ENCODE results near the gene ARFGAP1.

ARFGAP1 gene

GRCh38 chr20:63261060-63261794 lies 11.4 kb upstream of the ARFGAP1 start:
- DNase-seq = no peak

GRCh38 chr20:63261795-63262528 lies 10.7 kb upstream of the ARFGAP1 start:
- no peak for DNase-seq

DNA sequence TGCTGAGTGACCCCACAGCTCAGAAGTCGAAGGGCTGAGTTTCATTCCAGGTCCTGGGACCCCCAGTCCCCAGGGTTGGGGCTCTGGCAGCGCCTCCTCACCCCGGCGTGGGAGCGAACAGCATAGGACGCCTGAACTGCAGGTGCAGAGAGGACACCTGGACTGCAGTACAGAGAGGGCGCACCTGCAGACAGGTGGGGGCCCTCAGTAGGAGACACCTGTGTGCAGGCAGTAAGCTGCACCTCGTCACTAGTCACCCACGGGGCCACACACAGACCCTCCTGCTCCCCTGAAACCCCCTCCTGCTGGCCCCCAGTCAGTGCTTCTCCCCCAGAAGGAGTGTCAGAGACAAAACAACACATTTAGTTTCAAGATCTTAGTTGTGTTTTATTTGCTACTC lies 9.8 kb upstream of the ARFGAP1 start:
- DNase-seq = no peak

DNA sequence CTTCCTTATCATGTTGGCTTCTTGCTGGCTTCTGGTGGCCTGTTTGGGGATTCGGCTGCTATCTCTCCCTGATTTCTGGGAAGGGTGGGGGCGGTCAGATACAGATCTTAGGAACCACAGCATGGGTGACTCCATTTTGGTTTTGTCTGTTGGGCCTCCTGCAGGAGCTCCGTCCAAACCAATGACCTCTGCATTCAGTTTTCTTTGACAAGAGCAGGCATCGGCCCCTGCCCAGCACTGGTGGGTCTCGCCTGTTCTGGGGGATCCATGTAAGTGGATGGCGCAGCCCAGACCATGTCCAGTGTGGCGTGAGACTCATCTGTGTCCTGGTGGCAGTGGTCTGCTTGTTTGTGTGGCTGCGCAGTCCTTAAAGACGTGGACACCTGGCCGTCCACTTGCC lies 8.6 kb upstream of the ARFGAP1 start:
- no peak for DNase-seq

- no peak for DNase-seq
These were observed 8.1 kb upstream of the ARFGAP1 start for GRCh38 chr20:63264519-63264918.

DNA sequence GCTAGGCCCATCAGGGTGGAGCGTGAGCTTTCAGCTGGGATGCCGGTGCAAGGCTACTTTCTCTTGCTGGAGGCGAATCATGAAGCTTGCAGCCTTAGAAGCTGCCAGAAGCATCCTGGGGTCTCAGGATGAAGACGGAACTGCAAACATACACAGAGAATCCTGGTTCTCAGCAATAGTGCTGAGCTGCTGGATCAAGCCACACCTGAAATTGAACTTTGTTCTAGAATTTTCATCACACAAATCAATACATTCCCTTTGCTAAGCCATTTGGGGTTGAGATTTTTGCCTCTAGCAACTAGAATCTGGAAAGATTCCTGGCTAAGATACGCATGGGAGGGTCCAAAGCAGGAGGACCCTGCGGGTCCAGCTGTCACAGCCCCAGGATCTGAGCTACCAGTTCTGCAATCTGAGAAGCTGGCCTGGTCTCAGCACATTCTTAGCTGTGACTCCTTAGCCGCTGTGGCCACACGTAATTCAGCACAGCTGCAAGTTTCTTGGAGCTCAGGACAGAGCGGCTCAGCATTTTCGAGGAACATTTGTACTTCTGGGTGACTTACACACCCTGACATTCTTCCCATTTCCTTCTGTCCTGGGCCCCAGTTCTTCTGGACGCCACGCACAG lies 6.6 kb upstream of the ARFGAP1 start:
- no peak for DNase-seq

DNA sequence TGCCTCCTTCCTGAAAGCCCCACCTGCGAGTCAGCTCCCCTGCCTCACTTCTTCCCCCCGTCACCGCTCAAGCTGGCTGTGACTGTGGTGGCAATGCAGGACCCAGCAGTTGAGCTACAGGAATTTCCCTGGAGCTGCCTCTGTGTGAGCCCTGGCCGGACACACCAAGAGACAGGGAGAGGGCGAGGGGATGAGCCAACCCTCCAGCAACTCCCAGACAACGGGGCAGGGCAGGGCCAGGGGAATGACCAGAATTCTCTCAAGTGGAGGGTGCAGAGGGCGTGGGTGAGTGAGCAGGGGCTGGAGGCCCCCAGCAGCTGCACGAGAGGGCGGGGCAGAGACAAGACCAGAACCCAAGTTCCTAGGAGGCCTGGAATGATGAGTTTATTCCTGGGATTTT lies 4.9 kb upstream of the ARFGAP1 start:
- DNase-seq = no peak

DNA sequence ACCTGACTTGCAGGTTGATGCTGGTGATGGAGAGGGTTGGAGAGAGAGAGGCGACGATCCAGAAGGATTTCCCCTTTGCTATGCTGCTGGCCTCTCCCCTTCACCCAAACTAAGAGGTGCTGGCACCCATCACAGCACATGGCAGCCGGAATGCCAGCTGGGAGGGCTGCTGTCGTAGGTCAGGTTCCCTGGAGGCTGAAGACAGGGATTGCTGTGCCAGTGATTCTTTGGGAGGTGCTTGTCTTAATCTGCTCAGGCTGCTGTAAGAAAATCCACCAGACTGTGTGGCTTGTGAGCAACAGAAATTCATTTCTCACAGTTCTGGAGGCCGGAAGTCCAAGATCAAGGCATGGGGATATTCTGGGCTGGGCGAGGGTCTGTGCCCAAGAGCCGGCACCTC lies 4.4 kb upstream of the ARFGAP1 start:
- no peak for DNase-seq

DNA sequence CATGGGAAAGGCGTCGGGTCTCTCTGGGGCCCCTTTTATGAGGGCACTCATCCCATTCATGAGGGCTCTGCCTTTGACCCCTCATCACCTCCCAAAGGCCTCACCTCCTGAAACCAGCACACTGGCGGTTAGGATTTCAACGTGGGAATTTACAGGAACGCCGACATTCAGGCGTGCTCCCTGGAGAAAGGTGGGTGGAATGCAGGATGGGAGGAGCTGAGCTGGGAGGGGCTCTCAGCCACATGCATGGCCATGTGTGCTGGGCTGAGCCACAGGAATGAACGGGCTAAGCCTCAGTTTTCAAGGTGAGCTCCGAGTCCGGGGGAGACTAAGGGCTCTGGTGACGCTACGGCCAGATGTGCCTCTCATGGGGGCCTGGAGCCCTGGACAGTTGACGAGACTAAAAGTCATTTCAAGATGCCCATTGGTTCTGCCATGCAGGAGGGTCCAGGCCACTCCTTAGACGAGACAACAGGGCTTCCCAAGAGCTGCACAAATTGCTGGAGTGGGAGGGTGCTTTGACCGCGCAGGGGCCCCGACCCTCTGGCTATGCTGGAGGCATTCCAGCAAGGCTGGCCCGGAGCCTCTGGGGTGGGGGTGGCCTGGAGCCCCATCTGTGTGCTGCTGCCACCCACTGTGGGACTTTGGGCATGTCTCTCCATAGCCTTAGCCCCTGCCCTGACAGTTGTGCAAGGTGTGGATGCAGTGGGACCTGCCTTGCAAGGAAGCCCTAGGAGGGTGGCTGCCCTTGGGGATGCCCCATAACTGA lies 3.8 kb upstream of the ARFGAP1 start:
- DNase-seq = no peak

- DNase-seq = no peak
These were observed 2.9 kb upstream of the ARFGAP1 start for GRCh38 chr20:63269724-63270123.

DNA sequence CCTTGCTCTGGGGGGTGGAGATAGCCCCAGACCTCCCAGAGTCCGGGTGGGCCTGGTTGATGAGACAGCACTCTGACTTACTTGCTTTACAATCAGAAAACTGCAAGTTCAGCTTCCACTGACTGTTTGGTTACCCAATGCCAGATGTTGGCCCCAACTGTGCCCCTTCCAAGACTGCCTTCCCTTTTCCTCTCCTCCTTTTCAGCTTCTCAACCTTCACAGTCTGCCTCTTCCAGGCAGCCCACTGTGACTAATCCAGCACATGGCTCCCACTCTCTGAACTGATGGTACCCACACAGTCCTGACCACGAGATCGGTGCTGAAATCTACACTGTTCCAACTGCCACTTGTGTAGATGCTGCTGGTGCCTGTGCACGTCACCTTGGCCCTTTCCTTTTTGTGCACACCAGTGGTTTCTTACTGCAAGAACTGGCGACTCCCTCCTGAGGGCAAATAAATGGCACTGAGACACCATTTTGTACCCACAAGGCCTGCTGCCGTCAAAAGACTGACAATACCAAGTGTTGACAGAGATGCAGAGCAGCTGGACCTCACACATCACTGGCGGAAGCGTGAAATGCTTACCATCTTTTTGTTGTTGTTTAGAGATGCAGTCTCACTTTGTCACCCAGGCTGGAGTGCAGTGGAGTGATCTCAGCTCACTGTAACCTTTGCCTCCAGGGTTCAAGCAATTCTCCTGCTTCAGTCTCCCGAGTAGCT lies 1.8 kb upstream of the ARFGAP1 start:
- DNase-seq = no peak

DNA sequence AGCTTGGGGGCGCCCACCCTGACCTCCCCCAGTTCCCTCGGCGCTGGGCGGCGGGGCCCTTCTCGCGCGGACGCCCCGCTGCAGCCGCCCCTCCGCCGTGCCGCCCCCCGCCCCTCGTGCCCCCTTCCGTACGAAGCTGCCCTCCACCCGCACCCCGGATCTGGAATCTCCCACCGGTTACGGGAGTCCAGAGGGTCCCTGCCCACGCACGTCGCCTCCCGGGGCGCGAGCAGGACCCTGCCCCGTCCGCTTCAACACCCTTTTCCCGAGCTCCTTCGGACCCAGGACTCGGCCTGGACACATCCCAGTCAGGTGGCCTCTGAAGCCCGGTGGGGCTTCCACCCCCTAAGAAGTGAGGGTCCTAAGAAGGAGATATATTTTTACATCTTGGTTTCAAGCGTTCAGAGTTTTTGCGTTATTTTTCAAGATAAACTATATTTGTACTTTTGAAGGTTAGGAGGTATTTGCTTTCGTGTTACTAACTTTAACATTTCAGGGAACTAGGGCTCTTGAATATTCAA lies 506 bp downstream of the ARFGAP1 start:
- DNase-seq = no peak

DNA sequence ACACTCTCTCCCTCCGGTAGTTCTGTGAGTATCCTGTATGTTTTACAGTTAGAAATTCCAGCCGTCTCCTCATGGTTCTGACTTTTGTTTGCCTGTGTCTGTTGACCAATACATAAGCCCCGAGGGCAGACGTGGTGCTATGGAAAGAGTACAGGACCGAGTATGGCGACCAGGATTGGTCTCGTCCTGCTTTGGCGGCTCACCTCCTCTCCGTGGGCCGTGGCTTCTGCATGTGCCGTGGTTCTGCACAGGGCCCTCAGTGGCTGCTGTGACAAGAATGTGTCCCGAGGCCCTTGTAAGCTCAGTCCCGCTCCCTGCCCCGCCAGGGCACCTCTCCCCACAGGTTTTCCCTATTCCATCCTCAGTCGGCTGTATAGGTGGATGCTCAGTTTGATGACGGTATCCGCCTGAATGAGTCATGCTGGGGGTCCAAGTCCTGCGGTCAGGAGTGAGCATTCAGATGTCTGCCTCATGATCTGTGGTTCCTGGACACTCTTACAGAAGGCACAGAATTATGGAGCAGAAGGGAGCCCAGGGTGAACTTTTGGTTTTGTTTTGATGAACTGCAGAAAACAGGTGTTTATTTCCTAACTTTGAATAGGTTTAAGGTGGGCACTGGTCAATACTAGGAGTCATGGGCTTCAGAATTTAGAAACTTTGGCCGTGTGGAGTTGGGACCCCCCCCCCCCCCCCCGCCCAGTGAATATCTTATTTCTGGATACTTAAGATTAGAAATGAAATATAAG lies 1.2 kb downstream of the ARFGAP1 start:
- no peak for DNase-seq

GRCh38 chr20:63274381-63275228 lies 2.0 kb downstream of the ARFGAP1 start:
- DNase-seq = no peak

DNA sequence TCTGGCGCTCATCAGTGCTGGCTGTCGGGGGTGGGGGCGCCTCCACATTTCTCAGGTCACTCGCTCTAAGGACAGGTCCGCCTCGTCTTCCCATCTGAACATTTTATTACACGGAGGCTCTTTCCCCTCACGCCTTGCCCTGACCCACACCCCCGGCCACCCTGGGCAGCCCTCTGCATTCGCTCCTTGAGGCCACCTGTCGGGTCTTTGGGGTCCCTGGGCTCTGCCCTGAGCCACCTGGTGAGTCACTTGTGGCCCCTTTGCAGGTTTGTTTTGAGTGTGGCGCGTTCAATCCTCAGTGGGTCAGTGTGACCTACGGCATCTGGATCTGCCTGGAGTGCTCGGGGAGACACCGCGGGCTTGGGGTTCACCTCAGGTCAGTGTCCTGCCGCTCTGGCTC lies 3.2 kb downstream of the ARFGAP1 start:
- no peak for DNase-seq

- DNase-seq = no peak
These were observed 4.3 kb downstream of the ARFGAP1 start for GRCh38 chr20:63276956-63277355.

GRCh38 chr20:63277466-63278272 lies 5.1 kb downstream of the ARFGAP1 start:
- no peak for DNase-seq

- DNase-seq = no peak
These were observed 6.0 kb downstream of the ARFGAP1 start for GRCh38 chr20:63278661-63279060.

DNA sequence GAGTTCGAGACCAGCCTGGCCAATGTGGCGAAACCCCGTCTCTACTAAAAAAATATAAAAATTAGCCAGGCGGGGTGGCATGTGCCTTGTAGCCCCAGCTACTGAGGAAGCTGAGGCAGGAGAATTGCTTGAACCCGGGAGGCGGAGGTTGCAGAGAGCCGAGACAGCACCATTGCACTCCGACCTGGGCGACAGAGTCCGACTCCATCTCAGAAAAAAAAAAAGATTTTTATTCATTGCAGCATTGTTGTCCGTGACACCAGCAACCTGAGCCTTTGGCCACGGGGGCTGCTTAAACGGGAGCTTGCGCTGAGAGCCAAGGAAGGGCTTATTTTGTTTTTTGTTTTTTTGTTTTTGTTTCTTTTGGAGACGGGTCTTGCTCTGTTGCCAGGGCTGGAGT lies 7.3 kb downstream of the ARFGAP1 start:
- DNase-seq = no peak

DNA sequence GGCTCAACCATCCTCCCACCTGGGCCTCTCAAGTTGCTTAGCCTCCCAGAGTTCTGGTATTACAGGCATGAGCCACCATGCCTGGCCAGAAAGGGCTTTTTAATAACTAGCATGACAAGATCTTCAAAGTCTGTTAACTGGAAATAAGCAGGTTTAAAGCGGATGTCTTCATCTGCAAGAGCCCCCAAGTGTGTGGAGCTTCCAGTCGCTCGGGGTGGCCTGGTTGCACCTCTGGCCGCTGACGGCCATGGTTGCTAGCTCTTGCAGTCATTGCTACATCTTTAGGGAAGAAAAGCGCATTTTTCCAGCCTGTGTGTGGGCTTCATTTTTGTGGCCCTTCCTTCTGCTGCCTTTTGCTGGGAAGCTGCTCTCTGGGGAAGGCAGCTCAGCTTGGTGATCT lies 7.8 kb downstream of the ARFGAP1 start:
- no peak for DNase-seq
